ENCODE data around the gene GSG1L. TPM values are rescaled to one million over a fixed set of nuclear protein-coding genes. Genes with fewer than 3 reads are reported as not detected.

Gene GSG1L
- total RNA-seq, 1 donor, result not detected

DNA sequence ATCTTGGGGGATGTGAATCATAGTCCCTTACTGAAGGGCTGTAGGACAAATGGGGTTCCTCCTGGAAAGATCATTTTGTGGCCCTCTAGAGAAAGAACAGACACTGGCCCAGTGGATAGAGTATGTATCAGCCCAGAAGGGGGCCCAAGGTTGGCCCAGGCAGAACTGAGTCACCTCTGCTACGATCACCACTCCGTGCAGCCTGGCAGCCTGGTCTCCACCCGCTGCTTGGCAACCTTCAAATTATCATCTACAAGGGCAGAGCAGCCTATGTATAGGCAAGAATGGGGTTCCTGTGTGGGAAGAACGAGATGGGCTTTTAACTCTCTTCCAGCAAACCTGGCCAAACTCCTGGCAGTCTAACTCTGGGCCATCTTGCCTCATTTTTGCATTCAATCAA, 61.9 kb downstream of the GSG1L start:
- Histone ChIP-seq H3K36me3 (ENCODE audit: insufficient read depth, low read length) (no peaks in the 10 kb centered on the region), H3K27ac (ENCODE audit: low read depth, low read length) (no peak overlapping the region), H3K4me1 (ENCODE audit: insufficient read depth, low read length) (no peaks in the 10 kb centered on the region), H3K9me3 (ENCODE audit: low read depth, low read length) (no peaks in the 10 kb centered on the region), H4K20me1 (ENCODE audit: insufficient read depth, low read length) (no peaks in the 10 kb centered on the region), H3K79me2 (ENCODE audit: insufficient read depth, low read length) (no peaks in the 10 kb centered on the region), H2AFZ (ENCODE audit: low read length) (no peak overlapping the region), H3K4me3 (ENCODE audit: insufficient read depth, low read length) (no peak overlapping the region), H3K4me2 (ENCODE audit: insufficient read depth, low read length) (no peak overlapping the region), H3K27me3 (ENCODE audit: insufficient read depth, low read length) (no peaks in the 10 kb centered on the region)
- TF ChIP-seq, protein P1, sequence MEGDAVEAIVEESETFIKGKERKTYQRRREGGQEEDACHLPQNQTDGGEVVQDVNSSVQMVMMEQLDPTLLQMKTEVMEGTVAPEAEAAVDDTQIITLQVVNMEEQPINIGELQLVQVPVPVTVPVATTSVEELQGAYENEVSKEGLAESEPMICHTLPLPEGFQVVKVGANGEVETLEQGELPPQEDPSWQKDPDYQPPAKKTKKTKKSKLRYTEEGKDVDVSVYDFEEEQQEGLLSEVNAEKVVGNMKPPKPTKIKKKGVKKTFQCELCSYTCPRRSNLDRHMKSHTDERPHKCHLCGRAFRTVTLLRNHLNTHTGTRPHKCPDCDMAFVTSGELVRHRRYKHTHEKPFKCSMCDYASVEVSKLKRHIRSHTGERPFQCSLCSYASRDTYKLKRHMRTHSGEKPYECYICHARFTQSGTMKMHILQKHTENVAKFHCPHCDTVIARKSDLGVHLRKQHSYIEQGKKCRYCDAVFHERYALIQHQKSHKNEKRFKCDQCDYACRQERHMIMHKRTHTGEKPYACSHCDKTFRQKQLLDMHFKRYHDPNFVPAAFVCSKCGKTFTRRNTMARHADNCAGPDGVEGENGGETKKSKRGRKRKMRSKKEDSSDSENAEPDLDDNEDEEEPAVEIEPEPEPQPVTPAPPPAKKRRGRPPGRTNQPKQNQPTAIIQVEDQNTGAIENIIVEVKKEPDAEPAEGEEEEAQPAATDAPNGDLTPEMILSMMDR (IDR thresholded peaks at IDR 0.05; ENCODE audit: extremely low read depth, low read depth, low read length), result no peak
- no peak for DNase-seq (ENCODE audit: insufficient read length, low spot score, missing footprints)

DNA sequence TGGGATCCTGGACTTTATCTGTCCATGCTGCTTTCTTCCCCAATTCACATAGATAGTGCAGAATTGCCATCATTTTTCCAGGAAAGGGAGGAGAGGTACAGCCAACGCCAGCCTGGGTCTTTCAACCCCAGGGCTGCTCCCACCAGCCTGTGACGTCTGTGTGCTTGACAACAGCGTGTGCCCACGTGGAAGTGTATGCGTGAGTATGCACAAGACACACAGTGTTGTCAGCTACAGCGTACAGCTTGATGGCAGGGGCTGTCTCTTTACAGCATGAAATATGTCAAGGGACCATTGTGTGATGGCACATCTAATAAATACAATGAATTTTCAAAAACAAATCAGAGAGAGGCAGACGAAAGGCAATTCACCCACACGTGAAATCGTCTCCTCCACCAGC, 62.3 kb downstream of the GSG1L start:
- Histone ChIP-seq H3K27me3 (ENCODE audit: insufficient read depth, low read length) (no peaks in the 10 kb centered on the region), H3K79me2 (ENCODE audit: insufficient read depth, low read length) (no peaks in the 10 kb centered on the region), H3K4me1 (ENCODE audit: insufficient read depth, low read length) (no peaks in the 10 kb centered on the region), H3K4me3 (ENCODE audit: insufficient read depth, low read length) (no peak overlapping the region), H2AFZ (ENCODE audit: low read length) (no peak overlapping the region), H3K4me2 (ENCODE audit: insufficient read depth, low read length) (no peak overlapping the region), H3K36me3 (ENCODE audit: insufficient read depth, low read length) (no peaks in the 10 kb centered on the region), H4K20me1 (ENCODE audit: insufficient read depth, low read length) (no peaks in the 10 kb centered on the region), H3K27ac (ENCODE audit: low read depth, low read length) (no peak overlapping the region), H3K9me3 (ENCODE audit: low read depth, low read length) (no peaks in the 10 kb centered on the region)
- TF ChIP-seq, protein P1 (IDR thresholded peaks at IDR 0.05; ENCODE audit: extremely low read depth, low read depth, low read length), result no peak
- DNase-seq (ENCODE audit: insufficient read length, low spot score, missing footprints), result peak; percentile 59

DNA sequence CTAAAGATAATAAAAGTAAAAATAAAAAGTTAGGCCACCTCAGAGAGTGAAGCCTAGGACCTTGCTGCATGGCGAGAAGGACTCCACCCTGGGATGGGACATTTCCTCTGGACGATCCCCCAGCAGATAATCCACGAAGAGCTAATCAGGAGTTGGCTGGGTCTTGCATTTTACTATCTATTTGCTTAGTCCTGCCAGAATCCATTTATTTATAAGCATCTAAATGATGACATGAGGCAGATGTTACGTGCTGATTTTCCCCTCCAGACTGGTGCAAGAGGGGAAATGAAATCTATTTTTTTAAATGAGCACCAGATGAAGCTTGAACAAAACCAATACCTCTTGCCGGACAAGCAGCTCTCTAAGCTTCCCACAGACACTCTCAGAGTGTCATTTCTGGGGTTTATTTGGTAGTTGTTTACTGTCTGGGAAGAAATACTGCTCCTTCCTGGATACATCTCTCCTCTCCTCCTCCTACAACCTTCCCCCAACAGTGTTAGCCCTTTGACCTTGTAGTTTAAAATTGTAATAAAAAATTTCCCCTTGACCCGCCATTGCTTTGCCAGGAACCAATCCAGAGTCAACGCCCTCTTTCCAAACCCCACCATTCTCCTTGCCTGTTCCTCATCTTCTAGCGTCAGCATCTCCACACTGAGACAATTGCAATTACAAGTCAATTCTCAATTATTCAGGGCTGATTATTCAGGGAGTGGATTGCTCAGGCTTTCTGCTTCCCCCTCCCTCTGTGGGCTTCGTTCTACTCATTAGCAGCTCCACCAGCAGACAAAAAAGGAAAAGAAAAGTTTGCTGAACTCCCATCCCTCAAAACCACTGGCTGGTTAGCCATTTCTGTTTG, 63.0 kb downstream of the GSG1L start:
- Histone ChIP-seq H2AFZ (ENCODE audit: low read length) (no peak overlapping the region), H3K9me3 (ENCODE audit: low read depth, low read length) (no peaks in the 10 kb centered on the region), H3K36me3 (ENCODE audit: insufficient read depth, low read length) (no peaks in the 10 kb centered on the region), H3K4me1 (ENCODE audit: insufficient read depth, low read length) (no peaks in the 10 kb centered on the region), H3K27me3 (ENCODE audit: insufficient read depth, low read length) (no peaks in the 10 kb centered on the region), H3K4me3 (ENCODE audit: insufficient read depth, low read length) (no peak overlapping the region), H3K27ac (ENCODE audit: low read depth, low read length) (no peak overlapping the region), H4K20me1 (ENCODE audit: insufficient read depth, low read length) (no peaks in the 10 kb centered on the region), H3K79me2 (ENCODE audit: insufficient read depth, low read length) (no peaks in the 10 kb centered on the region), H3K4me2 (ENCODE audit: insufficient read depth, low read length) (no peak overlapping the region)
- TF ChIP-seq, protein P1 (IDR thresholded peaks at IDR 0.05; ENCODE audit: extremely low read depth, low read depth, low read length), result no peak
- DNase-seq (ENCODE audit: insufficient read length, low spot score, missing footprints), result no peak

DNA sequence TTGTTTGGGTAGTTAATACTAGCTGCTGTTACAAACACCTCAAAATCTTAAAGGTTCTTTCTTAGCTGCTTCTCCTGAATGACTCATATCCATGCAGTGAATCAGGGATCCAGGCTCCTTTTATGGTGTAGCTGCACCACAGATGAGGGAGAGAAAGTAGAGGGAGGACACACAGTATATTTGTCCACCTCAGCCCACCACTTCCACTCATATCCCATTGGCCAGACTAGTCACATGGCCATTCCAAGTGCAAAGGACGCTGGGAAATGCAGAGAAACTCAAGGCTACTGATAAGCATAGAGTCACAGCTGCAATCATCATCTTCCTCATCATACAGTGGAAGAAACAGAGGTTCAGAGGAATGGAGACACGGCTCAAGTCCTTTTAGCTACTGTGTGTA, 63.8 kb downstream of the GSG1L start:
- H3K27me3 ChIP-seq (ENCODE audit: insufficient read depth, low read length), result no peaks in the 10 kb centered on the region
- H3K9me3 ChIP-seq (ENCODE audit: low read depth, low read length), result no peaks in the 10 kb centered on the region
- H3K4me2 ChIP-seq (ENCODE audit: insufficient read depth, low read length), result no peak overlapping the region
- no peak overlapping the region for H3K27ac ChIP-seq (ENCODE audit: low read depth, low read length)
- no peak for DNase-seq (ENCODE audit: insufficient read length, low spot score, missing footprints)
- no peaks in the 10 kb centered on the region for H3K4me1 ChIP-seq (ENCODE audit: insufficient read depth, low read length)
- H2AFZ ChIP-seq (ENCODE audit: low read length), result no peak overlapping the region
- TF ChIP-seq, protein P1 (IDR thresholded peaks at IDR 0.05; ENCODE audit: extremely low read depth, low read depth, low read length), result no peak
- H3K36me3 ChIP-seq (ENCODE audit: insufficient read depth, low read length), result no peaks in the 10 kb centered on the region
- H3K79me2 ChIP-seq (ENCODE audit: insufficient read depth, low read length), result no peaks in the 10 kb centered on the region
- no peaks in the 10 kb centered on the region for H4K20me1 ChIP-seq (ENCODE audit: insufficient read depth, low read length)
- no peak overlapping the region for H3K4me3 ChIP-seq (ENCODE audit: insufficient read depth, low read length)

Measured in osteoblast (primary cell).